Fibroblast of pulmonary artery (primary cell): Measurements from ENCODE around the gene NEDD9.

Experiments used
- DNase-seq: peaks from one replicate; pipeline ENCODE4 v3.0.0-alpha.2; 2010; ENCODE audit warnings: low read depth
- H3K4me3 ChIP-seq: replicated peaks from 2 replicates; pipeline ENCODE4 v1.5.1; 2011; ENCODE audit warnings: low read depth, mild to moderate bottlenecking, control low read depth, low read length, moderate library complexity
- TF ChIP-seq, protein P1 (sequence below): IDR thresholded peaks from 2 replicates; pipeline ENCODE4 v1.5.1; 2011; ENCODE audit warnings: mild to moderate bottlenecking, control low read depth, low read length, inconsistent platforms; ENCODE audit errors: missing control alignments

Gene NEDD9

DNA sequence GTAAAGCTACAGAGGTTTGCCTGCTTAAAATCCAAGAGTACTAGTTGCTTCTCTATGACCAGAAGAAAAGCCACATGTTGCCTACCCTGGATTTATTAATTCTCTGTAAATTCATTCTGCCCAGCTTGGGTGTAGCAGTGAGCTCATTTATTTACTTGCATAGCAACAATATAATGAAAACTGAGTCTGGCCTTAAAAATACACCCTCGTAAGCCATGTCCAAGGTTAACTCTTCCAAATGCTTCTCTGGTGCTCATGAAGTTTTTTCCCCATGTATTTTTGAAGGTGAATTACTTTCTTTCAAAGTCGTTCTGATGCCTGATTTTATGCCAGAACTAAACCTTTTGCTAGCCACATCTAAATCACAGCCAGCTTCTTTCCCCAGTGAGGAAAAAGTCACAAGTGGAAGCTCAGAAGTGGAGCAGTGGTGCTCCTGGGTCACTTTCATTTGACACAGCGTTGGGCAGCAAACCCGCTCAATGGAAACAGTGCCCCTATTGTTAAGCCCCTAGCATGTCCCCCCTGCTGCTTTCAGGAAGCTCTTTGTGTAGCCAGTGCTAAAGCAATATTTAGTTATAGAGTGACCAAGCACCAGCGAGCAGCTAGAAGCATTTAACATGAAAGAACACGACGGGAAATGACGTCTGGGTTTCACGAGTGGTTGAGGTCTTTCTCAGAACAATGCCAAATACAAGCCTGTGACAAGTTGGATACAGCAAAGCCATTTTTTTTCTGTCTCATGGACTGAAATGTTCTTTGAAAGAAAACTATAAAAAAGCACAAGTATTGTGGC is 29.8 kb downstream of the NEDD9 start:
- H3K4me3 ChIP-seq, result no peak overlapping the region
- DNase-seq, result no peak
- TF ChIP-seq, protein P1, sequence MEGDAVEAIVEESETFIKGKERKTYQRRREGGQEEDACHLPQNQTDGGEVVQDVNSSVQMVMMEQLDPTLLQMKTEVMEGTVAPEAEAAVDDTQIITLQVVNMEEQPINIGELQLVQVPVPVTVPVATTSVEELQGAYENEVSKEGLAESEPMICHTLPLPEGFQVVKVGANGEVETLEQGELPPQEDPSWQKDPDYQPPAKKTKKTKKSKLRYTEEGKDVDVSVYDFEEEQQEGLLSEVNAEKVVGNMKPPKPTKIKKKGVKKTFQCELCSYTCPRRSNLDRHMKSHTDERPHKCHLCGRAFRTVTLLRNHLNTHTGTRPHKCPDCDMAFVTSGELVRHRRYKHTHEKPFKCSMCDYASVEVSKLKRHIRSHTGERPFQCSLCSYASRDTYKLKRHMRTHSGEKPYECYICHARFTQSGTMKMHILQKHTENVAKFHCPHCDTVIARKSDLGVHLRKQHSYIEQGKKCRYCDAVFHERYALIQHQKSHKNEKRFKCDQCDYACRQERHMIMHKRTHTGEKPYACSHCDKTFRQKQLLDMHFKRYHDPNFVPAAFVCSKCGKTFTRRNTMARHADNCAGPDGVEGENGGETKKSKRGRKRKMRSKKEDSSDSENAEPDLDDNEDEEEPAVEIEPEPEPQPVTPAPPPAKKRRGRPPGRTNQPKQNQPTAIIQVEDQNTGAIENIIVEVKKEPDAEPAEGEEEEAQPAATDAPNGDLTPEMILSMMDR, result no peak

DNA sequence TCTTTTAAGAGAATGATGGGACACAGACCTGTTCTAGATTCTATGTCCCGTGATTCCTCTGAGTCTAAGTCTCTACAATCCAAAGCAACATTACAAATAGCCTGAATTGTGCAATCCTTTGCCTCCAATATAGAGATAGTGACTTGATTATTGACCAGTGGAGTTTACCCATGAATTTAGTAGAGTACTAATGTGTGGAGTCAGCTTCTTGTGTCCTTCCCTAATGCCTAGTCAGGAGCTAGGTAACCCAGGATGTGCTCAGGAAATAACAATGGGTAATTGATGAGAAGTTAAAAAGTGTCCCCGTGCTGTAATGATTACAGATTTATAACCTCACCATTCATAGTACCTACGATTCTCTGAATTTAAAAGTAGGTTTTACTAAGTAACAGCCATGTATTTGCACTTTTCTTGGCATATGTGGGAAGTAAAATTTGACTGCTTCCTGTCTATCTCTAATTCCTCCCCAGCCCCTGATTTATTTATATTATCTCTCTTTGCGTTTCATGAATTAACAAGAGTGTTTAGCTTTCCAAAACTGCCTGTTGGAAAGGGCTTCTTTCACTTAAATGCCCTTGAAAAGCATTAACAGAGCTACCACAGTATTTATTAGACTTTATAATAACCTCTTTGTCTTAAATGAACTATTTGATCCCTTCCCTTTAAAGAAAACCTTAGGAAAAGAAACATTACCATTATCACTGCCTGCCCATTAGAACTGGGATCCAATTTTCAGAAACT is 30.5 kb downstream of the NEDD9 start:
- TF ChIP-seq, protein P1, result no peak
- no peak overlapping the region for H3K4me3 ChIP-seq
- DNase-seq, result no peak

GRCh38 chr6:11201015-11201414 is 31.5 kb downstream of the NEDD9 start:
- no peak overlapping the region for H3K4me3 ChIP-seq
- TF ChIP-seq, protein P1, result no peak
- no peak for DNase-seq

- no peak overlapping the region for H3K4me3 ChIP-seq
- no peak for DNase-seq
- TF ChIP-seq, protein P1, result no peak
These were observed 32.1 kb downstream of the NEDD9 start for GRCh38 chr6:11200356-11200755.

DNA sequence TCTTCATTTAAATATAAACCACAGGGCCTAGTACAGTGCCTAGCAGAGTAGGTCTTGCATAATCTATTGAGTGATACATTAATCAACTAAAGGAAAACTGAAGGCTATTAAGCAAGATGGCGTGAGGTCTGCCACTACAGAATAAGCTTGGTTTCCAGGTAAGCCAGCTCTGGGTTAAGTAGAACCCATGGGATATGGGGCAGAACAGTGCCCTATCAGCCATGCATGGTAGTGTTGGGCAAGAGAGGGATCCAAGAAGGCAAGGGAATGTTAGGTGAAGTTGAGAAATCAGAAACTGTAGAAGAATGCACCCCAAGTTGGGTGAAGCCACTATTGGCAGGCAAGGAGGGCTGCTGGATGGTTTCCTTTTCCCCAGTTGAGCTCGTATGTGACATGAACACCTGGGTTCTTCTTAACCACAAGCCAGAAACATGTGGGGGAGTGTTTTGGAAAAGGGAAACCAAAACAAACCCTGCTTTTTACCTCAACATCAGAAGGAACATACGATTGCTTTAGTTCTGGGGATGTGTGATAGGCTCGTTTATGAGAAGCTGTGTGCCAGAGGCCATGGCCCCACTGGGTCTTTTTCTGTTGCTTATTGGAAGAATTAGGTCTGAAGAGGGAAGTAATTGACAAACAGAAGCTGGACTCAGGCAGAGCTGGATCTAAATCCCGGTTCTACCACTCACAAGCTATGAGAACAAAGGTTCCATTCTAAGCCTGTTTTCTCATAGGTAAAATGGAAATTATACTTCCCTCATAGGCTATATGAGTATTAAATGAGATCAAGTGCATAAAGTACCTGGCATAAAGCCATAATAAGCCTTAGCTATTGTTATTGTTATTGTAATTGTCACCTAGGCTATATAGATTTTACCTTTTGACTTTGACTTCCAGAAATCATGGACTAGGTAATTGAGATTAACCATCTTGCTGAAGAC is 33.5 kb downstream of the NEDD9 start:
- no peak for DNase-seq
- TF ChIP-seq, protein P1, result no peak
- no peak overlapping the region for H3K4me3 ChIP-seq

DNA sequence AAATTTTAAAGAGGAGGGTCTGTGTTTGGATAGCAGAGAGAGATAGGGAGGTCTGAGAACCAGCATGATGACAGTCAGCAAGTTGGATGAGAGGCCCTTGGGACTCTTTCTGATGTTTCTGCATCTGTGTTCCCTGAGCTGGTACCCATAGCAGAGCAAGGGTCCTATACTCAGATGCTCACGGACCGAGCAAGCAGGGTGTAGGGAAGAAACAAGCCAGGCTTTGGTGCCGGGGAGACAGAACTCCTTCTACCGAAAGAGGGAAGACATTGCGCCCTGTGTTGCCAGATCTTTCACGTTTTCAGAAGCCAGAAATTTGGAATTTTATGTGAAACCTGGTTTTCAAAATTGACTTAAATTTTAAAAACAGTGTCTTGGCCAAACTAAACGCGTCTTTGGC is 34.6 kb downstream of the NEDD9 start:
- TF ChIP-seq, protein P1, result no peak
- no peak overlapping the region for H3K4me3 ChIP-seq
- no peak for DNase-seq
